ENCODE measurements around the gene ERCC6L. TPM values are rescaled to one million over a fixed set of nuclear protein-coding genes. Genes with fewer than 3 reads are reported as not detected.

Gene ERCC6L

GRCh38 chrX:72158773-72159172 lies 80.1 kb downstream of the ERCC6L start:
- H2BK15ac ChIP-seq (ENCODE audit: low read length), result no peak overlapping the region
- H3K79me1 ChIP-seq (ENCODE audit: low read depth, low read length), result no peaks in the 10 kb centered on the region
- no peak overlapping the region for H3K27ac ChIP-seq (replicated peaks; ENCODE audit: low read length)
- H3K4ac ChIP-seq (ENCODE audit: low read length), result no peak overlapping the region
- H2BK12ac ChIP-seq (ENCODE audit: low read length), result no peak overlapping the region
- H3K23ac ChIP-seq (ENCODE audit: low read depth, low read length, poor library complexity), result no peak overlapping the region
- H3K4me3 ChIP-seq (ENCODE audit: low read length in 2 of 2), result no peak overlapping the region
- H3K9me3 ChIP-seq (replicated peaks in 1 of 2; ENCODE audit: control insufficient read depth in 2 of 2, insufficient read depth in 1 of 2, low read depth in 1 of 2, low read length in 2 of 2), result peaks cover 0 to 13% of the 10 kb centered on the region in 2 donors
- H2BK5ac ChIP-seq (ENCODE audit: low read length), result no peak overlapping the region
- no peak overlapping the region for H4K91ac ChIP-seq (ENCODE audit: low read depth, low read length, poor library complexity)
- H4K8ac ChIP-seq (ENCODE audit: low read depth, low read length), result no peak overlapping the region
- no peak overlapping the region for H3K4me2 ChIP-seq (ENCODE audit: insufficient read depth, low read length, poor library complexity, severe bottlenecking)
- H3K27me3 ChIP-seq (ENCODE audit: control insufficient read depth in 3 of 3, insufficient read depth in 3 of 3, low read depth in 1 of 3, low read length in 3 of 3), result no peaks in the 10 kb centered on the region
- no peaks in the 10 kb centered on the region for H3K4me1 ChIP-seq (ENCODE audit: control insufficient read depth in 2 of 2, insufficient read depth in 1 of 2, low read depth in 1 of 2, low read length in 2 of 2)
- H2BK120ac ChIP-seq (ENCODE audit: low read depth, low read length), result no peak overlapping the region
- no peak overlapping the region for H3K9ac ChIP-seq (ENCODE audit: low read depth, low read length, poor library complexity)
- H3K18ac ChIP-seq (ENCODE audit: low read length), result no peak overlapping the region
- no peak for DNase-seq (ENCODE audit: low spot score)
- H2AFZ ChIP-seq (ENCODE audit: low read length), result no peak overlapping the region
- H2AK5ac ChIP-seq (ENCODE audit: low read depth, low read length), result no peak overlapping the region
- no CpG with 5 or more reads among the region's 3 CpGs for WGBS, 2 donors (ENCODE audit: extremely low coverage in 2 of 2, insufficient read length in 2 of 2, insufficient replicate concordance in 1 of 2)
- H3K14ac ChIP-seq (ENCODE audit: low read length), result no peak overlapping the region
- H3K36me3 ChIP-seq (replicated peaks in 1 of 2; ENCODE audit: control insufficient read depth in 2 of 2, insufficient read depth in 2 of 2, low read length in 2 of 2), result peaks cover 0 to 2% of the 10 kb centered on the region in 2 donors

Small RNA genes within 50 kb of the gene (small RNA-seq; reads per million reads assigned to genes)
- gene RF00019 (ENCODE audit: insufficient read depth), result not detected

All from neuronal stem cell (in vitro differentiated cells).